T follicular helper cell (primary cell): ENCODE results near the gene ZFR.
A peak's percentile ranks its signal among the peaks of the same experiment; 100 is the strongest.
"Not testable (repeated sequence)": the region's sequence is repeated elsewhere in the genome, so short reads cannot be mapped to it uniquely, and the experiment has no call there.

Experiments
- DNase-seq: peaks from one replicate; pipeline ENCODE4 v3.0.0-alpha.2; 2020; ENCODE audit warnings: low read depth

Gene ZFR

GRCh38 chr5:32320576-32320975 lies 124.0 kb downstream of the ZFR start:
- no peak for DNase-seq

GRCh38 chr5:32319926-32320543 lies 124.5 kb downstream of the ZFR start:
- no peak for DNase-seq

- DNase-seq: no peak
These were observed 125.1 kb downstream of the ZFR start for GRCh38 chr5:32319392-32319791.

GRCh38 chr5:32317041-32317440 lies 127.5 kb downstream of the ZFR start:
- no peak for DNase-seq

- DNase-seq: no peak
These were observed 129.1 kb downstream of the ZFR start for GRCh38 chr5:32315221-32316014.

GRCh38 chr5:32314658-32315057 lies 129.9 kb downstream of the ZFR start:
- DNase-seq: no peak

- not testable (repeated sequence) for DNase-seq
These were observed 130.4 kb downstream of the ZFR start for GRCh38 chr5:32314152-32314488.

GRCh38 chr5:32312595-32313332 lies 131.8 kb downstream of the ZFR start, which contains the start of gene MTMR12:
Gene MTMR12 (minus strand): TSS chr5:32312939. CDS start chr5:32312838, 101 bp downstream.
- DNase-seq: peak; percentile 99

- peak; percentile 20 for DNase-seq
These were observed 132.3 kb downstream of the ZFR start for GRCh38 chr5:32312197-32312594.

GRCh38 chr5:32311404-32312196 lies 132.9 kb downstream of the ZFR start:
- DNase-seq: no peak

- DNase-seq: no peak
These were observed 134.8 kb downstream of the ZFR start for GRCh38 chr5:32309761-32310160.

- DNase-seq: no peak
These were observed 135.6 kb downstream of the ZFR start for GRCh38 chr5:32308946-32309345.

GRCh38 chr5:32307769-32308194 lies 136.8 kb downstream of the ZFR start:
- no peak for DNase-seq

- no peak for DNase-seq
These were observed 139.9 kb downstream of the ZFR start for GRCh38 chr5:32304622-32305021.
